ENCODE results near the gene IMMP2L.

IMMP2L gene

DNA sequence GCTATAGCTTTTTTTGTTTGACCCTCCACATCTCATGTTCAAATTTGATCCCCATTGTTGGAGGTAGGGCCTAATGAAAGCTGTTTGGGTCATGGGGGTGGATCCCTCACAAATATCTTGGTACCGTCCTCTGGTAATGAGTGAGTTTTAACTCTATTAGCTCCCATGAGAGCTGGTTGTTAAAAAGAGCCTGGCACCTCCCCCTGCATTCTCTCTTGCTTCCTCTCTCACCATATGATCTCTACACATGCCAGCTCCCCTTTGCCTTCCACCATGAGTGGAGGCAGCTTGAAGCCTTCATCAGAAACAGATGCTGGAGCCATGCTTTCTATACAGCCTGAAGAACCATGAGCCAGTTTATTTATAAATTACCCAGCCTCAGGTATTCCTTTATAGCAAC lies 43.0 kb upstream of the IMMP2L start:
- H3K9ac ChIP-seq (ENCODE audit: low read depth, low read length, poor library complexity, severe bottlenecking), result no peak overlapping the region
- no peak overlapping the region for H3K4me2 ChIP-seq (ENCODE audit: low read depth, low read length, poor library complexity, severe bottlenecking)
- no peaks in the 10 kb centered on the region for H3F3A ChIP-seq (ENCODE audit: low read depth)
- no peaks in the 10 kb centered on the region for H3K27me3 ChIP-seq (ENCODE audit: insufficient read depth, low read length, poor library complexity, severe bottlenecking)
- no peaks in the 10 kb centered on the region for H3K4me1 ChIP-seq (ENCODE audit: insufficient read depth, low read length, poor library complexity, severe bottlenecking)
- H3K9me3 ChIP-seq (ENCODE audit: insufficient read depth, low read depth, low read length), result no peaks in the 10 kb centered on the region
- no peaks in the 10 kb centered on the region for H3K79me2 ChIP-seq (ENCODE audit: insufficient read depth, low read length)
- peak overlapping the region; percentile 29 for H2AFZ ChIP-seq (ENCODE audit: low read length)
- no peak for TF ChIP-seq EZH2phosphoT487 (IDR thresholded peaks at IDR 0.05; ENCODE audit: borderline replicate concordance)
- TF ChIP-seq, protein P1, sequence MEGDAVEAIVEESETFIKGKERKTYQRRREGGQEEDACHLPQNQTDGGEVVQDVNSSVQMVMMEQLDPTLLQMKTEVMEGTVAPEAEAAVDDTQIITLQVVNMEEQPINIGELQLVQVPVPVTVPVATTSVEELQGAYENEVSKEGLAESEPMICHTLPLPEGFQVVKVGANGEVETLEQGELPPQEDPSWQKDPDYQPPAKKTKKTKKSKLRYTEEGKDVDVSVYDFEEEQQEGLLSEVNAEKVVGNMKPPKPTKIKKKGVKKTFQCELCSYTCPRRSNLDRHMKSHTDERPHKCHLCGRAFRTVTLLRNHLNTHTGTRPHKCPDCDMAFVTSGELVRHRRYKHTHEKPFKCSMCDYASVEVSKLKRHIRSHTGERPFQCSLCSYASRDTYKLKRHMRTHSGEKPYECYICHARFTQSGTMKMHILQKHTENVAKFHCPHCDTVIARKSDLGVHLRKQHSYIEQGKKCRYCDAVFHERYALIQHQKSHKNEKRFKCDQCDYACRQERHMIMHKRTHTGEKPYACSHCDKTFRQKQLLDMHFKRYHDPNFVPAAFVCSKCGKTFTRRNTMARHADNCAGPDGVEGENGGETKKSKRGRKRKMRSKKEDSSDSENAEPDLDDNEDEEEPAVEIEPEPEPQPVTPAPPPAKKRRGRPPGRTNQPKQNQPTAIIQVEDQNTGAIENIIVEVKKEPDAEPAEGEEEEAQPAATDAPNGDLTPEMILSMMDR (conservative IDR thresholded peaks at IDR 0.05; ENCODE audit: low read length), result no peak
- no peaks in the 10 kb centered on the region for H4K20me1 ChIP-seq (ENCODE audit: insufficient read depth, low read length, poor library complexity, severe bottlenecking)
- H3K36me3 ChIP-seq (ENCODE audit: insufficient read depth, low read length), result no peaks in the 10 kb centered on the region
- no peak overlapping the region for H3K4me3 ChIP-seq (ENCODE audit: low read length, poor library complexity, severe bottlenecking)
- H3K9me2 ChIP-seq (replicated peaks; ENCODE audit: low read depth, low read length), result no peaks in the 10 kb centered on the region

DNA sequence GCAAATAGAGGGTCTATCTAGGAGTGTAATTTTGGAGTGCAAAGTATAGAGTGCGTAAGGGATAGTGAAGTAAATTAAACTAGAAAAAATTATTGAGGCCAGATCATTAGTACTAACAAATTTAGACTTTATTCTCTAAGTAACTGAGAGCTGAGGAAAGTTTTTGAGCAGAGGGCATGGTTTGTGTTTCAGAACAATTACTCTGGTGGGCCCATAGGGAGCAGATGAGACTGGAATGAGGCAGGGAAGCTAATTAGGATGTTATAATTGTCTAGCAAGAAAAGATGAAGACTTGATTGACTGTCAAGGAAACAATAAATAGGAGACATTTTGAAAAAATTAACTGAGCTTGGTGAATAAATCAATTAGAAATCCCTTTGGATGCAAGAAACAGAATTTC lies 37.8 kb upstream of the IMMP2L start:
- no peaks in the 10 kb centered on the region for H3K9me3 ChIP-seq (ENCODE audit: insufficient read depth, low read depth, low read length)
- no peaks in the 10 kb centered on the region for H3K9me2 ChIP-seq (replicated peaks; ENCODE audit: low read depth, low read length)
- H3K4me3 ChIP-seq (ENCODE audit: low read length, poor library complexity, severe bottlenecking), result no peak overlapping the region
- TF ChIP-seq, protein P1 (conservative IDR thresholded peaks at IDR 0.05; ENCODE audit: low read length), result no peak
- TF ChIP-seq EZH2phosphoT487 (IDR thresholded peaks at IDR 0.05; ENCODE audit: borderline replicate concordance), result no peak
- no peak overlapping the region for H2AFZ ChIP-seq (ENCODE audit: low read length)
- H3K9ac ChIP-seq (ENCODE audit: low read depth, low read length, poor library complexity, severe bottlenecking), result no peak overlapping the region
- H3F3A ChIP-seq (ENCODE audit: low read depth), result no peaks in the 10 kb centered on the region
- H3K27me3 ChIP-seq (ENCODE audit: insufficient read depth, low read length, poor library complexity, severe bottlenecking), result no peaks in the 10 kb centered on the region
- no peaks in the 10 kb centered on the region for H3K36me3 ChIP-seq (ENCODE audit: insufficient read depth, low read length)
- no peaks in the 10 kb centered on the region for H4K20me1 ChIP-seq (ENCODE audit: insufficient read depth, low read length, poor library complexity, severe bottlenecking)
- H3K79me2 ChIP-seq (ENCODE audit: insufficient read depth, low read length), result no peaks in the 10 kb centered on the region
- no peak overlapping the region for H3K4me2 ChIP-seq (ENCODE audit: low read depth, low read length, poor library complexity, severe bottlenecking)
- H3K4me1 ChIP-seq (ENCODE audit: insufficient read depth, low read length, poor library complexity, severe bottlenecking), result no peaks in the 10 kb centered on the region

DNA sequence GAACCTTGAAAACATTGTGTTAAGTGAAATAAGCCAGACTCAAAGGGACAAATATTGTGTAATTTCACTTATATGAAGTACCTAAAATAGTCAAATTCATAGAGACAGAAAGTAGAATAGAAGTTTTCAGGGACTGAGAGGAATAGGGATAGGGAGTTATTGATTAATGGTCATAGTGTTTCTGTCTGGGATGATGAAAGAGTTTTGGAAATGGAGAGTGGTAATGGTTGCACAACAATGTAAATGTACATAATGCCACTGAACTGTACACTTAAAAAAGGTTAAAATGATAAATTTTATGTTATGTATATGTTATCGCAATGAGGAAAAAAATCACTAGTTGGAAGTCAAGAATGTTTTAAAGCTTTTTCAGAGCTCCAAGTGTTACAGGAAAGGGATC lies 33.5 kb upstream of the IMMP2L start:
- H3F3A ChIP-seq (ENCODE audit: low read depth), result no peaks in the 10 kb centered on the region
- no peak overlapping the region for H3K4me2 ChIP-seq (ENCODE audit: low read depth, low read length, poor library complexity, severe bottlenecking)
- H3K4me3 ChIP-seq (ENCODE audit: low read length, poor library complexity, severe bottlenecking), result no peak overlapping the region
- no peak overlapping the region for H3K9ac ChIP-seq (ENCODE audit: low read depth, low read length, poor library complexity, severe bottlenecking)
- H3K9me2 ChIP-seq (replicated peaks; ENCODE audit: low read depth, low read length), result no peaks in the 10 kb centered on the region
- no peaks in the 10 kb centered on the region for H3K27me3 ChIP-seq (ENCODE audit: insufficient read depth, low read length, poor library complexity, severe bottlenecking)
- H2AFZ ChIP-seq (ENCODE audit: low read length), result no peak overlapping the region
- H3K4me1 ChIP-seq (ENCODE audit: insufficient read depth, low read length, poor library complexity, severe bottlenecking), result peaks cover 18% of the 10 kb centered on the region
- no peaks in the 10 kb centered on the region for H3K9me3 ChIP-seq (ENCODE audit: insufficient read depth, low read depth, low read length)
- TF ChIP-seq, protein P1 (conservative IDR thresholded peaks at IDR 0.05; ENCODE audit: low read length), result no peak
- no peak for TF ChIP-seq EZH2phosphoT487 (IDR thresholded peaks at IDR 0.05; ENCODE audit: borderline replicate concordance)
- no peaks in the 10 kb centered on the region for H3K36me3 ChIP-seq (ENCODE audit: insufficient read depth, low read length)
- no peaks in the 10 kb centered on the region for H3K79me2 ChIP-seq (ENCODE audit: insufficient read depth, low read length)
- H4K20me1 ChIP-seq (ENCODE audit: insufficient read depth, low read length, poor library complexity, severe bottlenecking), result no peaks in the 10 kb centered on the region

All from Loucy (cell line).